Muscle of back (tissue), 13 donors: Measurements from ENCODE around the gene YBEY. TPM values are rescaled to one million over a fixed set of nuclear protein-coding genes. Genes with fewer than 3 reads are reported as not detected.
"Not testable (repeated sequence)": the region's sequence is repeated elsewhere in the genome, so short reads cannot be mapped to it uniquely, and the experiment has no call there.

Experiments
- DNase-seq, 3 donors: peaks; one replicate each; pipeline versions ENCODE4 v3.0.0 to v3.0.0-alpha.2; 2013
- long read RNA-seq, 9 donors: transcript quantifications; one replicate each; lab custom pipeline, GENCODE V29; 2026
- polyA plus RNA-seq, 10 donors: library from polyadenylated mRNA; unstranded; fragments of 120-200 nt; gene quantifications; one replicate each; pipeline ENCODE4 v1.2.1, GENCODE V29; 2013; ENCODE audit not compliant: insufficient read length in 10 of 10

The YBEY gene
- 10 to 100 TPM in 9 of 10 donors, 1 to 10 TPM in 1; 9.4 to 26.0 (median 17.4) TPM for polyA plus RNA-seq
- long read RNA-seq, donor 1, transcript YBEY-206 (5 exons, 744 nt) = major isoform, 5 of 18 reads
- long read RNA-seq, donor 1, partial matches to known transcripts = 11 of 18 reads
- long read RNA-seq, donor 1, other reads (novel, unspliced or antisense) = 0 of 18 reads
- long read RNA-seq, donor 2, transcript YBEY-206 (5 exons, 744 nt) = major isoform, 5 of 11 reads
- long read RNA-seq, donor 2, partial matches to known transcripts = 5 of 11 reads
- long read RNA-seq, donor 2, other reads (novel, unspliced or antisense) = 0 of 11 reads
- long read RNA-seq, donor 3 = 0 reads
- long read RNA-seq, donor 4, transcript YBEY-206 (5 exons, 744 nt) = major isoform, 8 of 14 reads
- long read RNA-seq, donor 4, partial matches to known transcripts = 0 of 14 reads
- long read RNA-seq, donor 4, other reads (novel, unspliced or antisense) = 0 of 14 reads
- long read RNA-seq, donor 5, transcript YBEY-206 (5 exons, 744 nt) = major isoform, 12 of 37 reads
- long read RNA-seq, donor 5, transcript YBEY-201 (5 exons, 1,019 nt) = minor isoform, 7 of 37 reads
- long read RNA-seq, donor 5, partial matches to known transcripts = 17 of 37 reads
- long read RNA-seq, donor 5, other reads (novel, unspliced or antisense) = 0 of 37 reads
- long read RNA-seq, donor 6, transcript YBEY-206 (5 exons, 744 nt) = major isoform, 11 of 34 reads
- long read RNA-seq, donor 6, partial matches to known transcripts = 18 of 34 reads
- long read RNA-seq, donor 6, other reads (novel, unspliced or antisense) = 0 of 34 reads
- long read RNA-seq, donor 7, transcript YBEY-206 (5 exons, 744 nt) = major isoform, 5 of 15 reads
- long read RNA-seq, donor 7, partial matches to known transcripts = 7 of 15 reads
- long read RNA-seq, donor 7, other reads (novel, unspliced or antisense) = 0 of 15 reads
- long read RNA-seq, donor 8, transcript YBEY-206 (5 exons, 744 nt) = major isoform, 7 of 17 reads
- long read RNA-seq, donor 8, partial matches to known transcripts = 8 of 17 reads
- long read RNA-seq, donor 8, other reads (novel, unspliced or antisense) = 0 of 17 reads
- long read RNA-seq, donor 9 = 0 reads

GRCh38 chr21:46285761-46286647 is at the start of gene YBEY:
TSS of gene YBEY (plus strand) at chr21:46286342. CDS start at chr21:46286914, 572 bp downstream.
- DNase-seq = peak; percentile 89 to 97 (median 93)

GRCh38 chr21:46237474-46237873 is 48.7 kb upstream of the YBEY start:
- no peak for DNase-seq

- DNase-seq = no peak
These were observed 46.3 kb upstream of the YBEY start for GRCh38 chr21:46239817-46240325.

- not testable (repeated sequence) for DNase-seq
These were observed 44.6 kb upstream of the YBEY start for GRCh38 chr21:46241577-46241976.

GRCh38 chr21:46243325-46243724 is 42.8 kb upstream of the YBEY start:
- no peak for DNase-seq

GRCh38 chr21:46243960-46244361 is 42.2 kb upstream of the YBEY start:
- no peak for DNase-seq

- no peak for DNase-seq
These were observed 41.5 kb upstream of the YBEY start for GRCh38 chr21:46244602-46245001.

GRCh38 chr21:46245213-46245915 is 40.8 kb upstream of the YBEY start:
- no peak for DNase-seq

- DNase-seq = no peak
These were observed 39.8 kb upstream of the YBEY start for GRCh38 chr21:46246345-46246744.

- no peak for DNase-seq
These were observed 38.3 kb upstream of the YBEY start for GRCh38 chr21:46247699-46248421.

GRCh38 chr21:46248422-46248782 is 37.7 kb upstream of the YBEY start:
- DNase-seq = no peak

GRCh38 chr21:46248827-46249226 is 37.3 kb upstream of the YBEY start:
- DNase-seq = no peak

GRCh38 chr21:46250146-46250725 is 35.9 kb upstream of the YBEY start:
- DNase-seq = no peak

- no peak for DNase-seq
These were observed 33.3 kb upstream of the YBEY start for GRCh38 chr21:46252840-46253239.

- no peak for DNase-seq
These were observed 32.5 kb upstream of the YBEY start for GRCh38 chr21:46253610-46254124.

- no peak for DNase-seq
These were observed 31.8 kb upstream of the YBEY start for GRCh38 chr21:46254208-46254975.

GRCh38 chr21:46255166-46255565 is 31.0 kb upstream of the YBEY start:
- DNase-seq = no peak

GRCh38 chr21:46255758-46256337 is 30.3 kb upstream of the YBEY start:
- DNase-seq = no peak
